GM18519 (cell line): Measurements from ENCODE around the gene OR5L1.

ENCODE experiments used
- ATAC-seq: cut with Tn5 transposase; IDR thresholded peaks from one replicate; pipeline ENCODE4 v1.9.1; 2021; ENCODE audit warnings: mild to moderate bottlenecking, moderate library complexity; ENCODE audit not compliant: unreplicated experiment, low FRiP score

Gene OR5L1

DNA sequence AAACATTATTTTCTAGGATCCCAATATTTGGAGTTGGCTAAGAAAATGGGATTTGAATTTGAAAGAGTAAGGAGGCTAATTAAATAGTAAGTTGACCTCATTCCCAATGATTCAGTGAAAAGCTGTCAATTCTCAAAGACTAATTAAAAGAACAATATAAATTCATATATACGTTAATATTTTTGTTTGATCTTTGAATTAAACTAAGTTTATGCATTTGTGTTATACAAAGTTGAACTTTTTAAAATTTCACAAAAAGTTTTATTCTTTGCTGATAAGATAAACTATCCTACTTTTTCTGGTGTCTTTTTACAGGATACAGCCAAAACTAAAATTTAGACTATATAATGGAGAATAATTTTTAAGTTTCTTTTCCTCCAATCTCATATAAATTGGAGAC, at the start of gene OR5L1:
Gene OR5L1 (plus strand): TSS at position 301 of the 400 bp plus-strand sequence. CDS start 100 bp downstream, outside the sequence.
- no peak for ATAC-seq

DNA sequence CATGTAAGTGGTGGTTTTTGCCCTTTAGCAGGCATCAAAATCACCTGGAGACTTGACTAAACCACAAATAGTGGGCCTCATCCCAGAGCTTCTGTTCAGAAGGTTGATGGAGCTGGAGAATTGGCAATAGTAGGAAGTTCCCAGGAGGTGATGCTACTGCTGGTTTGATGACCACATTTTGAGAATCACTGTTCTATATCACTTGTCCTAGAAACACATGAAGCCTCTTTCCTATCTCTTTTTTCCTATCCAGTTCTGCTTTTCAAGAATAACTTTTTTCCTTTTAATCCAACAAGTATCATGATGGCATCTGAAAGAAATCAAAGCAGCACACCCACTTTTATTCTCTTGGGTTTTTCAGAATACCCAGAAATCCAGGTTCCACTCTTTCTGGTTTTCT, 38.0 kb upstream of the OR5L1 start, which contains the start of gene OR5D13:
Gene OR5D13 (plus strand): TSS at position 301 of the 400 bp plus-strand sequence. CDS start 0 bp downstream, at position 301.
- ATAC-seq = no peak

DNA sequence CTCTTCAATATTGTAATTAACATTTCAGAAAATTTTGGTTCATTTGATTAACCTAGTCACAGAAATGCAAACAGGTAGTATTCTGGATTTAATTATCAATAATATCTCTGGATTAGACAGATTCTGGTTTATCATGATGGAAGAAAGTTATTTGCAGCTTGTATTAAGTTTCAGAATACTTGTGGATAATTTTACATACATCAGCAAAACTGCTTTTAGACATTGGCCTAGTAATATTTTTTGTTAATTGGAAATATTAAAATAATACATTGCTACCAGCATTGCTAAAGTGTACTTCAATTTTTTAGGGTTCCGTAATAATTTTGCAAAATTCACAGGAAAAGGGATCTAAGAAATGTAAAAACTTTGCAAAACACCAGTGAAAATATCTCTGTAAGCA, 19.6 kb upstream of the OR5L1 start:
- ATAC-seq = no peak

DNA sequence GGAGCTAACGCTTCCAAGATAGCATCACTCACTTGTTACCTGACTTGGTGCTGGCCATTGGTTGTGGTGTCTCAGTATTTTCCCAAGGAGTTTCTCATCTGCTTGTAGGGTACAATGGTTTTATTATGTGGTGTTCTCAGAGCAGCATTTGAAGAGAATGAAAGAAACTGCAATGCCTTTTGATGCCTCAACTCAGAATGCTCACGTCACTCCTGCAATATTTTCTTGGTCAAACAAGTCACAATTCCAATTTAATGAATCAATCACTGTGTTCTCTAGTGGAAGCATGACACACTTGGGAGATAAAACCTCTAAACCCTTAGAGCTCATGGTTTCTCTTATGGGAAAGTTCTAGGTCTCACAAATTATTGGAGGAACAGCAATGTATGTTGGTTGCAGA, 17.8 kb upstream of the OR5L1 start:
- no peak for ATAC-seq

- no peak for ATAC-seq
Measured at GRCh38 chr11:55795256-55795655, 15.9 kb upstream of the OR5L1 start, which contains the start of gene OR5D14. TSS of gene OR5D14 (plus strand) at chr11:55795556. CDS start at chr11:55795556, 0 bp downstream.

DNA sequence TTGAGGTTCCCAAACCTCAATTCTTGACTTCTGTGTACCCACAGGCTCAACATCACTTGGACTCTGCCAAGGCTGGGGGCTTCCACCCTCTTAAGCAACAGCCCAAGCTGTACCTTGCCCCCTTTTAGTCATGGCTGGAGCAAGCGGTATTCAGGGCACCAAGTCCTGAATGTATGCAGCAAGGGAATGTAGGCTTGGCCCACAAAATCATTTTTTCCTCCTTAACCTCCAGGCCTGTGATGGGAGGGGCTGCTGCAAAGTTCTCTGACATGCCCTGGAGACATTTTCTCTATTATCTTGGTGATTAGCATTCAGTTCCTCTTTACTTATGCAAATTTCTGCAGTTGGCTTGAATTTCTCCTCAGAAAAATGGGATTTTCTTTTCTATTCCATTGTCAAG, 4.9 kb upstream of the OR5L1 start:
- no peak for ATAC-seq

DNA sequence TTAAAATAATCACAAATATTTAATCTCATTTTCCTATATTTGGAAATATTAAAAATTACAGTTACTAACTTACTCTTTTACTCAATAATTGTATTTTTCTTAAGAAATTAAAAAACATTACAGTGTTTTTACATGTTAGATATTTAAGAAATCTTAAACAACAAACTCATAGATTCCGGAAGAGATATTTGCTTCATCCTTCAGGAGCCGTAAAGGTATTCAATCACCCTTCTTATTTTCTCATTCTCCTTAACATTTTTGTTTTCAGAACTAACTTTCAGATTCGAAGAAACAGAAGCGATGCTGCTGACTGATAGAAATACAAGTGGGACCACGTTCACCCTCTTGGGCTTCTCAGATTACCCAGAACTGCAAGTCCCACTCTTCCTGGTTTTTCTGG, 8.2 kb downstream of the OR5L1 start, which contains the start of gene OR5D18:
Gene OR5D18 (plus strand): TSS at position 301 of the 400 bp plus-strand sequence. CDS start 0 bp downstream, at position 301.
- ATAC-seq = no peak

DNA sequence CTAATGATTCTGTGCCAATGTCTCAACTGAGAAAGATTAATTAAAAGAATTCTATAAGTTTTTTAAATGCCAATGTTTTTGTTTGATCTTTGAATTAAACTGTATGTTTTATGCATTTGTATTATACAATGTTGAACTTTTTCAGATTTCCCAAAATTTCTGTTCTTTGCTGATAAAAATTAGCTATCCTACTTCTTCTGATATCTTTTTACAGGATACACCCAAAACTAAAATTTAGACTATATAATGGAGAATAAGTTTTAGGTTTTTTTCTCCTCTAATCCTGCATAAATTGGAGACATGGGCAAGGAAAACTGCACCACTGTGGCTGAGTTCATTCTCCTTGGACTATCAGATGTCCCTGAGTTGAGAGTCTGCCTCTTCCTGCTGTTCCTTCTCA, 15.8 kb downstream of the OR5L1 start, which contains the start of gene OR5L2:
Gene OR5L2 (plus strand): TSS at position 301 of the 400 bp plus-strand sequence. CDS start 0 bp downstream, at position 301.
- no peak for ATAC-seq

DNA sequence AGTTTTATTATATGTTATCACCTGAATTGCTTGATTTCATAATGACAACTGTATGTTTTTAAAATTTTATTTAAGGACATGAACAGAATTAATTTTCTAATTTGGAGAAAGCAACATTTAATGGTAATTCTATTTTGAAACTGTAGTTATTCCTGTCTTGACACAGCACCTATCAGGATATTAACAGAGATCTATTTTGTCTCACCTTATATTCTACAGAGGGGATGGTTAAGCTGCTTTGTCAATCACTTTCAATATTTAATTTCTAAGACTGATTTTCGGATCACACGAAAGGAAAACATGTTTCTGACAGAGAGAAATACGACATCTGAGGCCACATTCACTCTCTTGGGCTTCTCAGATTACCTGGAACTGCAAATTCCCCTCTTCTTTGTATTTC, 27.3 kb downstream of the OR5L1 start, which contains the start of gene OR5D16:
Gene OR5D16 (plus strand): TSS at position 301 of the 400 bp plus-strand sequence. CDS start 0 bp downstream, at position 301.
- ATAC-seq = no peak

GRCh38 chr11:55847453-55847852, 36.3 kb downstream of the OR5L1 start:
- ATAC-seq = no peak

- no peak for ATAC-seq
Measured at GRCh38 chr11:55849037-55849436, 37.9 kb downstream of the OR5L1 start.

GRCh38 chr11:55852141-55852540, 41.0 kb downstream of the OR5L1 start:
- ATAC-seq = no peak

DNA sequence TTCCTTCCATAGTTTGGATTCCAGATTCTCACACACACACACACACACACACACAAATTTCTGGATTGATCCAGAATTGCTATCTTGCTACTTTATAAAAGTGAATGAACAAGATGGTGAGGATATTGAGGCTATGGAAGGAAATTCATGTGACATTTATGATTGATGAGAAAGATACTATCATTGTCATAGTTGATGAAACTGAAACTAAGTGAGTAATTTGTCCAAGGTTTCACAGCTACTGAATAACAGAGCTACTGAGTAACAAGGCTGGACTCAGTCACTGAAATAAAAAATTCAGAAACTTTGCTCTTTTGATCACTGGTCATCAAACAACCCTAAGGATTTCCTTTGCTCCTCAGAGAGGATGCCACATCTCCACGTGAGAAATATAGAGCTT, 43.5 kb downstream of the OR5L1 start:
- ATAC-seq = peak; percentile 65
